Thoracic aorta (tissue), 2 donors: ENCODE results near the gene ABHD2. TPM values are rescaled to one million over a fixed set of nuclear protein-coding genes. Genes with fewer than 3 reads are reported as not detected.

Experiments used
- ATAC-seq: fragments of 150-250 bp; one replicate; pipeline ENCODE4 v1.8.0; 2017; ENCODE audit warnings: low read depth; ENCODE audit not compliant: insufficient number of reproducible peaks, low FRiP score
- DNase-seq: peaks from one replicate; pipeline ENCODE4 v3.0.0-alpha.2; 2020; ENCODE audit warnings: low spot score
- H3K27ac ChIP-seq, 2 donors: fragments of 200-600 bp; sonication (generic); 1 replicate in 1 of 2; 2 replicates in 1 of 2; pipeline ENCODE4 v1.5.1; 2016; ENCODE audit warnings: mild to moderate bottlenecking in 2 of 2, moderate library complexity in 2 of 2
- H3K27me3 ChIP-seq: fragments of 200-600 bp; sonication (generic); replicated peaks from 2 replicates; pipeline ENCODE4 v1.6.0; 2016; ENCODE audit warnings: mild to moderate bottlenecking; ENCODE audit not compliant: insufficient read depth
- H3K36me3 ChIP-seq: fragments of 200-600 bp; sonication (generic); one replicate; pipeline ENCODE4 v1.5.1; 2016
- H3K4me1 ChIP-seq, 2 donors: fragments of 200-600 bp; sonication (generic); 1 replicate in 1 of 2; 2 replicates in 1 of 2; pipeline versions ENCODE4 v1.5.1 to v1.6.0; 2016; ENCODE audit warnings: low read depth in 2 of 2, mild to moderate bottlenecking in 1 of 2; ENCODE audit not compliant: control insufficient read depth in 1 of 2
- H3K4me3 ChIP-seq: fragments of 200-600 bp; sonication (generic); 2 replicates; pipeline ENCODE4 v1.5.1; 2016; ENCODE audit warnings: mild to moderate bottlenecking
- H3K9me3 ChIP-seq: fragments of 200-600 bp; sonication (generic); 2 replicates; pipeline ENCODE4 v1.5.1; 2016
- CTCF ChIP-seq: fragments of 200-600 bp; sonication (generic); IDR thresholded peaks from one replicate; pipeline ENCODE4 v1.5.1; 2019; ENCODE audit warnings: antibody characterized with exemption
- total RNA-seq, 2 donors: library from RNA; depleted of rRNA; stranded (reverse); fragments of >200 nt; gene quantifications; one replicate each; pipeline versions ENCODE4 v1.1.0 to v1.2.3, GENCODE V29; 2016

Gene ABHD2
- total RNA-seq, 2 donors from 2014 or later: 177 to 283 TPM

GRCh38 chr15:89155122-89155521 lies 66.9 kb downstream of the ABHD2 start:
- TF ChIP-seq CTCF: no peak
- no peaks in the 10 kb centered on the region for H3K27me3 ChIP-seq
- H3K4me1 ChIP-seq: no peaks in the 10 kb centered on the region
- no peak for DNase-seq
- no peak for ATAC-seq
- H3K4me3 ChIP-seq: no peak overlapping the region
- H3K36me3 ChIP-seq: peaks cover 48% of the 10 kb centered on the region
- H3K9me3 ChIP-seq: no peaks in the 10 kb centered on the region
- H3K27ac ChIP-seq: no peak overlapping the region

GRCh38 chr15:89155656-89156055 lies 67.4 kb downstream of the ABHD2 start:
- Histone ChIP-seq H3K27me3 (no peaks in the 10 kb centered on the region), H3K9me3 (no peaks in the 10 kb centered on the region), H3K27ac (no peak overlapping the region), H3K4me3 (no peak overlapping the region), H3K36me3 (peaks cover 48% of the 10 kb centered on the region), H3K4me1 (no peaks in the 10 kb centered on the region)
- no peak for TF ChIP-seq CTCF
- DNase-seq: no peak
- ATAC-seq: no peak

GRCh38 chr15:89157061-89157460 lies 68.8 kb downstream of the ABHD2 start:
- no peak for ATAC-seq
- no peak for DNase-seq
- no peaks in the 10 kb centered on the region for H3K4me1 ChIP-seq
- no peaks in the 10 kb centered on the region for H3K27me3 ChIP-seq
- H3K9me3 ChIP-seq: no peaks in the 10 kb centered on the region
- no peak overlapping the region for H3K4me3 ChIP-seq
- peaks cover 40% of the 10 kb centered on the region for H3K36me3 ChIP-seq
- H3K27ac ChIP-seq: no peak overlapping the region
- TF ChIP-seq CTCF: no peak

- TF ChIP-seq CTCF: no peak
- Histone ChIP-seq H3K27me3 (no peaks in the 10 kb centered on the region), H3K9me3 (no peaks in the 10 kb centered on the region), H3K27ac (no peak overlapping the region), H3K4me3 (no peak overlapping the region), H3K4me1 (no peaks in the 10 kb centered on the region), H3K36me3 (peaks cover 30% of the 10 kb centered on the region)
- ATAC-seq: no peak
- no peak for DNase-seq
Observed at GRCh38 chr15:89157918-89158564, 69.8 kb downstream of the ABHD2 start.

- H3K27ac ChIP-seq: peak overlapping the region in 1 of 2 donors; percentile 9
- no peak for TF ChIP-seq CTCF
- H3K4me3 ChIP-seq: no peak overlapping the region
- DNase-seq: no peak
- H3K36me3 ChIP-seq: peaks cover 15% of the 10 kb centered on the region
- no peak for ATAC-seq
- no peaks in the 10 kb centered on the region for H3K27me3 ChIP-seq
- H3K9me3 ChIP-seq: no peaks in the 10 kb centered on the region
- peaks cover 23% of the 10 kb centered on the region in 2 donors for H3K4me1 ChIP-seq
Observed at GRCh38 chr15:89161666-89162065, 73.4 kb downstream of the ABHD2 start.
